CD4-positive, alpha-beta T cell (primary cell): ENCODE results near the gene HBS1L. TPM values are rescaled to one million over a fixed set of nuclear protein-coding genes. Genes with fewer than 3 reads are reported as not detected.

Experiments
- ATAC-seq: fragments of 200-7000 bp; cut with Tn5 transposase; one replicate; pipeline ENCODE4 v1.10.0; 2022; ENCODE audit warnings: mild to moderate bottlenecking; ENCODE audit not compliant: poor library complexity
- CTCF ChIA-PET: fragments of 350-600 bp; sonication (Branson Sonifier 250); formaldehyde crosslinking; loops from one replicate; lab custom pipeline; 2021; ENCODE audit warnings: antibody characterized with exemption, inconsistent platforms; lab: Charles Lee
- POLR2A ChIA-PET: fragments of 350-600 bp; sonication (Branson Sonifier 250); formaldehyde crosslinking; loops from one replicate; lab custom pipeline; 2021; ENCODE audit warnings: antibody characterized with exemption, inconsistent platforms; lab: Charles Lee
- DNase-seq, 14 experiments: peaks; one replicate each; pipeline ENCODE4 v3.0.0-alpha.2; 2013 to 2020; ENCODE audit warnings: mixed read lengths in 2 of 14
- H3K27ac ChIP-seq, 2 donors: one replicate each; pipeline versions ENCODE4 v1.5.1 to v1.7.0; 2013; ENCODE audit warnings: low read length in 2 of 2, low read depth in 1 of 2, mild to moderate bottlenecking in 1 of 2
- H3K27me3 ChIP-seq, 2 experiments: 1 replicate in 1 of 2; 2 replicates in 1 of 2; pipeline versions ENCODE4 v1.6.1 to v1.7.0; 2013; ENCODE audit warnings: low read length in 2 of 2, control low read depth in 1 of 2, mild to moderate bottlenecking in 1 of 2, moderate library complexity in 1 of 2; ENCODE audit not compliant: insufficient read depth in 2 of 2, control insufficient read depth in 1 of 2
- H3K36me3 ChIP-seq: one replicate; pipeline ENCODE4 v1.6.1; 2013; ENCODE audit warnings: low read length, control low read depth; ENCODE audit not compliant: insufficient read depth
- H3K4me1 ChIP-seq: one replicate; pipeline ENCODE4 v1.6.1; 2013; ENCODE audit warnings: low read length, control low read depth; ENCODE audit not compliant: insufficient read depth
- H3K4me3 ChIP-seq: one replicate; pipeline ENCODE4 v1.5.1; 2013; ENCODE audit warnings: mild to moderate bottlenecking, low read length, moderate library complexity
- H3K9me3 ChIP-seq, 2 experiments: 1 replicate in 1 of 2; 2 replicates in 1 of 2; pipeline versions ENCODE4 v1.6.1 to v1.7.0; 2013; ENCODE audit warnings: low read length in 2 of 2, mild to moderate bottlenecking in 2 of 2, control low read depth in 1 of 2, moderate library complexity in 1 of 2; ENCODE audit not compliant: control insufficient read depth in 1 of 2, insufficient read depth in 1 of 2
- H3K27ac Mint-ChIP-seq: one replicate; pipeline ENCODE4 v1.8.0; 2020; ENCODE audit warnings: mixed read lengths
- H3K27me3 Mint-ChIP-seq: one replicate; pipeline ENCODE4 v1.8.0; 2021; ENCODE audit warnings: mixed read lengths
- H3K36me3 Mint-ChIP-seq: one replicate; pipeline ENCODE4 v1.8.0; 2021; ENCODE audit warnings: low read depth, mixed read lengths
- H3K4me1 Mint-ChIP-seq: one replicate; pipeline ENCODE4 v1.8.0; 2021; ENCODE audit warnings: low read depth, mixed read lengths
- H3K4me3 Mint-ChIP-seq: one replicate; pipeline ENCODE4 v1.8.0; 2020; ENCODE audit warnings: mild to moderate bottlenecking, mixed read lengths
- H3K9me3 Mint-ChIP-seq: one replicate; pipeline ENCODE4 v1.8.0; 2020; ENCODE audit warnings: mixed read lengths
- intact Hi-C, 2 experiments: fragments of 100-400 bp; cut with DNase I in 1 of 2; cut with micrococcal nuclease in 1 of 2; formaldehyde crosslinking; loops; one replicate each; pipeline versions ENCODE4 v1.15.1 to v1.9.0; 2023 to 2025; cut with DNase I, micrococcal nuclease
- total RNA-seq, 174 experiments: library from RNA in 2 of 174; stranded (reverse) in 2 of 174; gene quantifications; one replicate each; pipeline ENCODE4 v1.2.3 and lab custom pipeline; 2021 to 2026
- TF ChIP-seq, protein P1 (sequence below): fragments of 200-600 bp; IDR thresholded peaks from one replicate; pipeline ENCODE4 v1.8.0; 2022; ENCODE audit warnings: antibody characterized with exemption, mild to moderate bottlenecking

Gene HBS1L
- total RNA-seq, 2 experiments from 2014 or later: 106 to 117 TPM

DNA sequence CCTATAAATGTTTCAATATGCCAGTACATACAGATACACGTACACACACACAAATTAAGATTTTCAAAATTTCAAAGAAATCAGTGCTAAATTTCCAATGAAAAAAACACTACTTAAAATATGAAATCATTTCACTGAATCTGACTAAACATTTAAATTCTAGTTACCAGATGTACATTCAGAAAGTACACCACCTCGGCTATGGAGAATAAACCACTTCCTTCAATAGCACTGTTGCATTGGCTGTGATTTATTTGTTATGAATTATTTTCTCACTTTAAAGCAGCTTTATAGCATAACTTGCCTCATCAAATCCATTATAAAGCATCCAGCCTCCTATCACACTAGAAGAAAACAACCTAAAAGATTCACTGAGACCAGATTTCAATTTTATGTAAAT, 36.6 kb downstream of the HBS1L start:
- no peaks in the 10 kb centered on the region for H3K27me3 ChIP-seq
- no peaks in the 10 kb centered on the region for H3K36me3 ChIP-seq
- Mint-ChIP-seq H3K9me3 (no peaks in the 10 kb centered on the region), H3K4me3 (peak overlapping the region; percentile 65), H3K36me3 (no peaks in the 10 kb centered on the region), H3K27ac (peak overlapping the region; percentile 48), H3K27me3 (no peaks in the 10 kb centered on the region), H3K4me1 (peaks cover 83% of the 10 kb centered on the region)
- no peak overlapping the region for H3K4me3 ChIP-seq
- ATAC-seq: no peak
- H3K27ac ChIP-seq: no peak overlapping the region
- intact Hi-C loops: no loop called here
- ChIA-PET CTCF (no interaction called here), POLR2A (interaction anchor here (0.9 kb wide), 1 partner anchor 36 kb away, joined by 3 read pairs; no protein-coding TSS in a partner anchor)
- DNase-seq: peak in 1 of 14 experiments; percentile 20
- TF ChIP-seq, protein P1, sequence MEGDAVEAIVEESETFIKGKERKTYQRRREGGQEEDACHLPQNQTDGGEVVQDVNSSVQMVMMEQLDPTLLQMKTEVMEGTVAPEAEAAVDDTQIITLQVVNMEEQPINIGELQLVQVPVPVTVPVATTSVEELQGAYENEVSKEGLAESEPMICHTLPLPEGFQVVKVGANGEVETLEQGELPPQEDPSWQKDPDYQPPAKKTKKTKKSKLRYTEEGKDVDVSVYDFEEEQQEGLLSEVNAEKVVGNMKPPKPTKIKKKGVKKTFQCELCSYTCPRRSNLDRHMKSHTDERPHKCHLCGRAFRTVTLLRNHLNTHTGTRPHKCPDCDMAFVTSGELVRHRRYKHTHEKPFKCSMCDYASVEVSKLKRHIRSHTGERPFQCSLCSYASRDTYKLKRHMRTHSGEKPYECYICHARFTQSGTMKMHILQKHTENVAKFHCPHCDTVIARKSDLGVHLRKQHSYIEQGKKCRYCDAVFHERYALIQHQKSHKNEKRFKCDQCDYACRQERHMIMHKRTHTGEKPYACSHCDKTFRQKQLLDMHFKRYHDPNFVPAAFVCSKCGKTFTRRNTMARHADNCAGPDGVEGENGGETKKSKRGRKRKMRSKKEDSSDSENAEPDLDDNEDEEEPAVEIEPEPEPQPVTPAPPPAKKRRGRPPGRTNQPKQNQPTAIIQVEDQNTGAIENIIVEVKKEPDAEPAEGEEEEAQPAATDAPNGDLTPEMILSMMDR: no peak
- H3K4me1 ChIP-seq: peaks cover 11% of the 10 kb centered on the region
- H3K9me3 ChIP-seq: no peaks in the 10 kb centered on the region

DNA sequence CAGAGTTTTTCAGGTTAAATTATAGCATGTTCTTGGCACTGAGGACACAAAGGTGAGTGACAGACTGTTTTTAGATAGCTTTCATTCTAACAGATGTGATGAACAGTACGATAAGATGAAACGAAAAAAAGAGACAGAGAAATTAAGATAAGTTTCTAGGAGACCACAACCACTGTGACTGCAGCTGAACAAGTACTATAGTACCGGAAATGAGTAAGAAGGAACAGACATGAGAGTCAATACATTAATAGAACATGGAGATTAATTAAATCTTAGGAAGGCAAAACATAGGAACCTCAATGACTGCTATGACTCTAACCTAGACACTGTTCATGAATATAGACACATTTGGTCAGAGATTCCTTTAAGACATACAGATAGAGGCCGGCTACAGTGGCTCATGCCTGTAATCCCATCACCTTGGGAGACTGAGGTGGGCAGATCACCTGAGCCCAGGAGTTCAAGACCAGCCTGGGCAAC, 40.2 kb downstream of the HBS1L start:
- Mint-ChIP-seq H3K27me3 (no peaks in the 10 kb centered on the region), H3K4me1 (peaks cover 64% of the 10 kb centered on the region), H3K9me3 (no peaks in the 10 kb centered on the region), H3K4me3 (peak overlapping the region; percentile 66), H3K36me3 (no peaks in the 10 kb centered on the region), H3K27ac (peak overlapping the region; percentile 78)
- Histone ChIP-seq H3K9me3 (no peaks in the 10 kb centered on the region), H3K27ac (peak overlapping the region; percentile 56 to 69), H3K4me1 (peaks cover 20% of the 10 kb centered on the region), H3K4me3 (peak overlapping the region; percentile 29), H3K27me3 (no peaks in the 10 kb centered on the region), H3K36me3 (peaks cover 5% of the 10 kb centered on the region)
- CTCF ChIA-PET: interaction anchor here (0.7 kb wide), 1 partner anchor 618 kb away, joined by 3 read pairs; no protein-coding TSS in a partner anchor
- DNase-seq (peak in 4 of 14 experiments; percentile 24 to 67 (median 54)), ATAC-seq (peak; percentile 87)
- POLR2A ChIA-PET: interaction anchor here (0.7 to 1.1 kb wide), 4 partner anchors 10 to 87 kb away, joined by 3 to 5 read pairs (median 4); no protein-coding TSS in a partner anchor
- TF ChIP-seq, protein P1: no peak
- intact Hi-C loops: loop anchor here in 1 of 2 experiments (5.0 kb wide), 2 partner anchors 38 to 168 kb away; partner anchors contain the start of genes HBS1L and MYB

DNA sequence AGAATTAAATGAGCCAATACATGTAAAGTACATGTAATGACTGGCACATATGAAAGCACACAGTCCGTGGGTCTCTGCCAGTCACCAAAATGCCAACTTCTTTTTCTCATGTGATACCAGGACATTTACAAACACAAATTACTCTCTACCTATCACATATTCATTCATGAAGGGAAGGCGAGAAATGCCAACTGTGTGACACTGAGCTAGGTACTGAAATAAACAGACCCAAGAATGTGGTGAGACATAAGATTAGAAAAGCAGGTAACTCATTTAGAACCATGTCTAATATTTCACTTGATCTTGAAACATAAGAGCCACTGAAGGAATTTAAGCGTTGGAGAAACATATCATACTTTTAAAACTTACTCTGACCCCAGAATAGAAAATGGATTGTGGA, 41.4 kb downstream of the HBS1L start:
- peaks cover 64% of the 10 kb centered on the region for H3K4me1 Mint-ChIP-seq
- ChIA-PET CTCF (no interaction called here), POLR2A (no interaction called here)
- Histone ChIP-seq H3K27ac (no peak overlapping the region), H3K27me3 (no peaks in the 10 kb centered on the region), H3K36me3 (peaks cover 7% of the 10 kb centered on the region), H3K4me1 (peaks cover 20% of the 10 kb centered on the region), H3K9me3 (no peaks in the 10 kb centered on the region), H3K4me3 (no peak overlapping the region)
- no peaks in the 10 kb centered on the region for H3K27me3 Mint-ChIP-seq
- DNase-seq (no peak), ATAC-seq (no peak)
- H3K36me3 Mint-ChIP-seq: peaks cover 9% of the 10 kb centered on the region
- H3K4me3 Mint-ChIP-seq: peak overlapping the region; percentile 14
- intact Hi-C loops: loop anchor here in 1 of 2 experiments (5.0 kb wide), 2 partner anchors 39 to 169 kb away; partner anchors contain the start of genes HBS1L and MYB
- peak overlapping the region; percentile 78 for H3K27ac Mint-ChIP-seq
- no peaks in the 10 kb centered on the region for H3K9me3 Mint-ChIP-seq
- TF ChIP-seq, protein P1: no peak
